H9 (cell line): ENCODE data around the gene SLC23A1. TPM values are rescaled to one million over a fixed set of nuclear protein-coding genes. Genes with fewer than 3 reads are reported as not detected.

ENCODE experiments used
- DNase-seq: peaks from one replicate; pipeline ENCODE4 v3.0.0-alpha.2; 2017
- H2AFZ ChIP-seq: one replicate; pipeline ENCODE4 v1.6.1; 2013; ENCODE audit warnings: mild to moderate bottlenecking, low read length, control low read depth, moderate library complexity
- H2AK5ac ChIP-seq: 2 replicates; pipeline ENCODE4 v1.6.1; 2013; ENCODE audit warnings: low read length, control low read depth, mixed read lengths; ENCODE audit not compliant: insufficient read length
- H2BK120ac ChIP-seq: one replicate; pipeline ENCODE4 v1.6.1; 2013; ENCODE audit warnings: low read depth, mild to moderate bottlenecking, low read length, control low read depth, inconsistent platforms; ENCODE audit not compliant: poor library complexity, severe bottlenecking
- H2BK12ac ChIP-seq: 2 replicates; pipeline ENCODE4 v1.6.1; 2013; ENCODE audit warnings: low read length, control low read depth, mixed read lengths, low read depth; ENCODE audit not compliant: insufficient read length
- H2BK15ac ChIP-seq: 2 replicates; pipeline ENCODE4 v1.6.1; 2013; ENCODE audit warnings: low read depth, low read length, control low read depth
- H2BK20ac ChIP-seq: one replicate; pipeline ENCODE4 v1.6.1; 2013; ENCODE audit warnings: low read depth, mild to moderate bottlenecking, low read length, control low read depth, inconsistent platforms; ENCODE audit not compliant: poor library complexity, severe bottlenecking
- H2BK5ac ChIP-seq: 2 replicates; pipeline ENCODE4 v1.6.1; 2013; ENCODE audit warnings: low read length, control low read depth, mixed read lengths; ENCODE audit not compliant: insufficient read length
- H3K14ac ChIP-seq: 2 replicates; pipeline ENCODE4 v1.6.1; 2013; ENCODE audit warnings: low read length, control low read depth; ENCODE audit not compliant: insufficient read depth
- H3K18ac ChIP-seq: 2 replicates; pipeline ENCODE4 v1.6.1; 2013; ENCODE audit warnings: low read depth, mild to moderate bottlenecking, mixed read lengths, low read length, control low read depth; ENCODE audit not compliant: insufficient read length
- H3K23ac ChIP-seq: 2 replicates; pipeline ENCODE4 v1.6.1; 2013; ENCODE audit warnings: low read length, control low read depth, mixed read lengths, low read depth; ENCODE audit not compliant: insufficient read length
- H3K23me2 ChIP-seq: 2 replicates; pipeline ENCODE4 v1.6.1; 2013; ENCODE audit warnings: low read depth, mild to moderate bottlenecking, mixed read lengths, low read length, control low read depth; ENCODE audit not compliant: insufficient read length, poor library complexity, severe bottlenecking
- H3K27ac ChIP-seq: 2 replicates; pipeline ENCODE4 v1.5.1; 2013; ENCODE audit warnings: low read length, control low read depth, mixed read lengths, low read depth; ENCODE audit not compliant: insufficient read length
- H3K27me3 ChIP-seq: 2 replicates; pipeline ENCODE4 v1.6.1; 2013; ENCODE audit warnings: low read length, control low read depth, inconsistent platforms; ENCODE audit not compliant: insufficient read depth
- H3K4ac ChIP-seq: 2 replicates; pipeline ENCODE4 v1.6.1; 2013; ENCODE audit warnings: low read depth, mild to moderate bottlenecking, control low read depth, inconsistent platforms, low read length, moderate library complexity
- H3K4me1 ChIP-seq: 2 replicates; pipeline ENCODE4 v1.6.1; 2013; ENCODE audit warnings: low read length, control low read depth, inconsistent platforms; ENCODE audit not compliant: insufficient read depth
- H3K4me2 ChIP-seq: 2 replicates; pipeline ENCODE4 v1.6.1; 2013; ENCODE audit warnings: low read length, control low read depth, mixed read lengths; ENCODE audit not compliant: insufficient read length, insufficient read depth
- H3K56ac ChIP-seq: 2 replicates; pipeline ENCODE4 v1.6.1; 2013; ENCODE audit warnings: low read depth, mild to moderate bottlenecking, mixed read lengths, low read length, control low read depth; ENCODE audit not compliant: insufficient read length
- H3K79me1 ChIP-seq: 2 replicates; pipeline ENCODE4 v1.6.1; 2013; ENCODE audit warnings: low read depth, mild to moderate bottlenecking, moderate library complexity, low read length, control low read depth, inconsistent platforms; ENCODE audit not compliant: insufficient read depth, poor library complexity, severe bottlenecking
- H3K79me2 ChIP-seq: 2 replicates; pipeline ENCODE4 v1.6.1; 2013; ENCODE audit warnings: low read length, control low read depth, inconsistent platforms; ENCODE audit not compliant: insufficient read depth
- H3K9ac ChIP-seq: 2 replicates; pipeline ENCODE4 v1.6.1; 2013; ENCODE audit warnings: low read length, control low read depth, mixed read lengths; ENCODE audit not compliant: insufficient read length; ENCODE audit errors: extremely low read depth
- H3K9me3 ChIP-seq: one replicate; pipeline ENCODE4 v1.6.1; 2013; ENCODE audit warnings: low read depth, low read length, inconsistent platforms; ENCODE audit not compliant: control insufficient read depth
- H3T11ph ChIP-seq: one replicate; pipeline ENCODE4 v1.6.1; 2013; ENCODE audit warnings: mild to moderate bottlenecking, low read length, control low read depth, inconsistent platforms
- H4K20me1 ChIP-seq: one replicate; pipeline ENCODE4 v1.6.1; 2013; ENCODE audit not compliant: control insufficient read depth, insufficient read length, insufficient read depth
- H4K5ac ChIP-seq: 2 replicates; pipeline ENCODE4 v1.6.1; 2013; ENCODE audit warnings: low read depth, mild to moderate bottlenecking, mixed read lengths, low read length, control low read depth; ENCODE audit not compliant: insufficient read length
- H4K8ac ChIP-seq: replicated peaks from 2 replicates; pipeline ENCODE4 v1.6.1; 2013; ENCODE audit warnings: low read length, control low read depth, mixed read lengths, low read depth; ENCODE audit not compliant: insufficient read length
- H4K91ac ChIP-seq: 2 replicates; pipeline ENCODE4 v1.6.1; 2013; ENCODE audit warnings: low read depth, mild to moderate bottlenecking, moderate library complexity, mixed read lengths, low read length, control low read depth; ENCODE audit not compliant: insufficient read length
- H3K27ac Mint-ChIP-seq, 3 experiments: 2 replicates in 2 of 3; 3 replicates in 1 of 3; pipeline ENCODE4 v1.8.0; 2020 to 2021; ENCODE audit warnings: mixed read lengths in 3 of 3, mild to moderate bottlenecking in 1 of 3, moderate library complexity in 1 of 3
- H3K27me3 Mint-ChIP-seq: 2 replicates; pipeline ENCODE4 v1.8.0; 2021; ENCODE audit warnings: low read depth, mild to moderate bottlenecking, moderate library complexity, mixed read lengths
- H3K36me3 Mint-ChIP-seq, 3 experiments: 2 replicates in 2 of 3; 3 replicates in 1 of 3; pipeline ENCODE4 v1.8.0; 2020 to 2021; ENCODE audit warnings: low read depth in 3 of 3, mixed read lengths in 3 of 3; ENCODE audit not compliant: insufficient read depth in 1 of 3
- H3K4me1 Mint-ChIP-seq, 2 experiments: 2 replicates each; pipeline ENCODE4 v1.8.0; 2020; ENCODE audit warnings: mixed read lengths in 2 of 2
- H3K4me3 Mint-ChIP-seq, 2 experiments: 2 replicates in 1 of 2; 3 replicates in 1 of 2; pipeline ENCODE4 v1.8.0; 2020 to 2021; ENCODE audit warnings: mild to moderate bottlenecking in 2 of 2, mixed read lengths in 2 of 2, moderate library complexity in 1 of 2
- H3K9me3 Mint-ChIP-seq, 2 experiments: 2 replicates in 1 of 2; 3 replicates in 1 of 2; pipeline ENCODE4 v1.8.0; 2020; ENCODE audit warnings: mild to moderate bottlenecking in 2 of 2, mixed read lengths in 2 of 2, moderate library complexity in 1 of 2
- WGBS: extraction: QIAGEN DNeasy Blood & Tissue Kit; methylation state at CpG from one replicate; pipeline ENCODE4 v1.1.7; 2013; ENCODE audit warnings: missing lambda C conversion rate, low lambda C conversion rate, mixed read lengths; ENCODE audit not compliant: insufficient read length; ENCODE audit errors: extremely low coverage; 5-methylcytosine and 5-hydroxymethylcytosine counted together
- total RNA-seq: library from RNA; stranded (reverse); gene quantifications from 2 replicates; pipeline ENCODE4 v1.2.1, GENCODE V29; 2021
- TF ChIP-seq, protein P1 (sequence below): fragments of 200-600 bp; sonication (generic); conservative IDR thresholded peaks from 3 replicates; pipeline ENCODE4 v1.8.0; 2021; ENCODE audit warnings: antibody characterized with exemption, mild to moderate bottlenecking

The SLC23A1 gene
- total RNA-seq, 1 experiment from 2014 or later = not detected

DNA sequence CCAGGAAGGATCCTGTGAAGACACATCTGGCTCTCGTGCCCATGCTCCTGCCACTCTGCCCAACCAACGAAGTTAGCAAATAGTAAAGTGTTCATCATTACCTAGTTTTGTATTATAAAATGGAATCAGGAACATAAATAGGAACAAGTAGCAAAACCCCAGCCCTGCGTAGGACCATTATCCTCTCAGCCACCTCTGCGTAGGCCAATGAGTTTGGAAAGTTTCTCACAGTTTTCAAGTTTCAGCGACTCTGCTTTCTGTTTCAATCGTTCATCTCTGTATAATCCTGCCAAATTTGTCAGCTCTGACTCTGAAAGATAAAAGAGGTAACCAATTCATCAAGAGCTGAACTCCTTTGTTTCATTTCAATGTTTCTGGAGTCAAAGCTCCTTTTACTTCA, 30.9 kb upstream of the SLC23A1 start:
- H3K9ac ChIP-seq = no peak overlapping the region
- no peaks in the 10 kb centered on the region for H3K79me1 ChIP-seq
- H3K18ac ChIP-seq = no peak overlapping the region
- no peaks in the 10 kb centered on the region for H3K9me3 Mint-ChIP-seq
- H4K5ac ChIP-seq = no peak overlapping the region
- no peaks in the 10 kb centered on the region for H4K20me1 ChIP-seq
- H3K27ac ChIP-seq = no peak overlapping the region
- no peak overlapping the region for H4K91ac ChIP-seq
- no peak overlapping the region for H3K14ac ChIP-seq
- TF ChIP-seq, protein P1, sequence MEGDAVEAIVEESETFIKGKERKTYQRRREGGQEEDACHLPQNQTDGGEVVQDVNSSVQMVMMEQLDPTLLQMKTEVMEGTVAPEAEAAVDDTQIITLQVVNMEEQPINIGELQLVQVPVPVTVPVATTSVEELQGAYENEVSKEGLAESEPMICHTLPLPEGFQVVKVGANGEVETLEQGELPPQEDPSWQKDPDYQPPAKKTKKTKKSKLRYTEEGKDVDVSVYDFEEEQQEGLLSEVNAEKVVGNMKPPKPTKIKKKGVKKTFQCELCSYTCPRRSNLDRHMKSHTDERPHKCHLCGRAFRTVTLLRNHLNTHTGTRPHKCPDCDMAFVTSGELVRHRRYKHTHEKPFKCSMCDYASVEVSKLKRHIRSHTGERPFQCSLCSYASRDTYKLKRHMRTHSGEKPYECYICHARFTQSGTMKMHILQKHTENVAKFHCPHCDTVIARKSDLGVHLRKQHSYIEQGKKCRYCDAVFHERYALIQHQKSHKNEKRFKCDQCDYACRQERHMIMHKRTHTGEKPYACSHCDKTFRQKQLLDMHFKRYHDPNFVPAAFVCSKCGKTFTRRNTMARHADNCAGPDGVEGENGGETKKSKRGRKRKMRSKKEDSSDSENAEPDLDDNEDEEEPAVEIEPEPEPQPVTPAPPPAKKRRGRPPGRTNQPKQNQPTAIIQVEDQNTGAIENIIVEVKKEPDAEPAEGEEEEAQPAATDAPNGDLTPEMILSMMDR = no peak
- H2BK20ac ChIP-seq = no peak overlapping the region
- no peak overlapping the region for H3K4me2 ChIP-seq
- no peak overlapping the region for H2BK5ac ChIP-seq
- H3K27ac Mint-ChIP-seq = no peak overlapping the region
- H3K56ac ChIP-seq = no peak overlapping the region
- H2BK12ac ChIP-seq = no peak overlapping the region
- H3K36me3 Mint-ChIP-seq = peaks cover 0 to 40% (median 32%) of the 10 kb centered on the region in 3 experiments; a peak in 5 of 7 replicates
- no peaks in the 10 kb centered on the region for H3K9me3 ChIP-seq
- DNase-seq = no peak
- no peaks in the 10 kb centered on the region for H3K23me2 ChIP-seq
- no peaks in the 10 kb centered on the region; the same call in 1 of the 2 replicates for H3K27me3 Mint-ChIP-seq
- H3K4me3 Mint-ChIP-seq = no peak overlapping the region
- H3K79me2 ChIP-seq = no peaks in the 10 kb centered on the region
- H2BK15ac ChIP-seq = no peak overlapping the region
- no CpG with 5 or more reads among the region's 6 CpGs for WGBS
- no peak overlapping the region for H3T11ph ChIP-seq
- H3K4me1 Mint-ChIP-seq = peaks cover 3 to 7% of the 10 kb centered on the region in 2 experiments; a peak in 3 of 4 replicates
- H3K4me1 ChIP-seq = no peaks in the 10 kb centered on the region
- no peak overlapping the region for H3K23ac ChIP-seq
- no peak overlapping the region for H2AK5ac ChIP-seq
- H2AFZ ChIP-seq = no peak overlapping the region
- no peak overlapping the region for H2BK120ac ChIP-seq
- H3K27me3 ChIP-seq = no peaks in the 10 kb centered on the region
- no peak overlapping the region for H4K8ac ChIP-seq
- no peak overlapping the region for H3K4ac ChIP-seq
